Heart left ventricle (tissue), 13 donors: Measurements from ENCODE around the gene CCL22.

Source experiments
- CTCF ChIP-seq, 12 donors: fragments of 200-600 bp; sonication (generic) in 4 of 12; IDR thresholded peaks; one replicate each; pipeline versions ENCODE4 v1.5.0 to v1.8.0; 2018 to 2022; ENCODE audit warnings: antibody characterized with exemption in 12 of 12, mild to moderate bottlenecking in 5 of 12
- POLR2A ChIP-seq, 2 donors: fragments of 450-650 bp; IDR thresholded peaks; one replicate each; pipeline ENCODE4 v1.6.1; 2017; ENCODE audit warnings: antibody characterized with exemption in 2 of 2, mild to moderate bottlenecking in 2 of 2, moderate library complexity in 2 of 2
- donor health status: ischemic (EF 13 %, LVEDD 7.1; RV severe dilation, severe dysfunction).
- donor health status: DM: no; HTN: yes; CAD: no.
- donor health status: DM: no; HTN: no; CAD: no.
- donor health status: ischemic (EF 25% LVEDD 6.9; RV normal size, moderate dysfunction).
- donor health status: ischemic (EF 25% LVEDD 5.7; RV mildly dilated, moderate dysfunction).
- donor health status: ischemic (EF 35%, LVEDD 5.7; RV mildly dilated, moderate dysfunction).
- donor health status: nonischemic (EF 11% LVEDD 7.7; RV severe dilation, severe dysfunction).
- donor health status: DM: yes; HTN: yes; CAD: no.
- donor health status: PGD.
- donor health status: ischemic (EF 29% LVEDD 5.4; RV normal size, mild dysfunction).
- donor health status: nonischemic (EF 23%, LVEDD 6.1; RV moderate dilation, normal function).

GRCh38 chr16:57391708-57392107 lies 33.1 kb downstream of the CCL22 start:
- TF ChIP-seq POLR2A (IDR thresholded peaks at IDR 0.05) (no peak), CTCF (IDR thresholded peaks at IDR 0.05) (no peak)
